ENCODE measurements around the gene CPD.

DNA sequence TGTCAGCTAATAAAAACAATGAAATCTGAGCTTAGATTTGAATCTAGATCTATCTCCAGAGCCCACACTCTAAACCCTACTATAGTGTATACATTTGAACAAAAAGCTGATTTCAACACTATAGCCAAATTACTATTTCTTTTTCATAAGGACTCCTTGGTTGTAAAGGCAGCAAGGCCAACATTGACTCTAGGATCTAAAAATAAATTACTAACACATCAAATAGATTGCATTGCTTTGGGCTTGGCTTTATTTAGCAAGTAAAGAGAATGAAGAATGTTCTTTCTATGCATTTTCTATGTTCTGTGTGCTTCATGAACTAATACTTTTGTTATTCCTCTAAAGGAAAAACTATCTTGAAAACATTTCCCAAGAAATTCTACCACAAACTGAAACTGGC lies 103.8 kb downstream of the CPD start:
- TF ChIP-seq, protein P1, sequence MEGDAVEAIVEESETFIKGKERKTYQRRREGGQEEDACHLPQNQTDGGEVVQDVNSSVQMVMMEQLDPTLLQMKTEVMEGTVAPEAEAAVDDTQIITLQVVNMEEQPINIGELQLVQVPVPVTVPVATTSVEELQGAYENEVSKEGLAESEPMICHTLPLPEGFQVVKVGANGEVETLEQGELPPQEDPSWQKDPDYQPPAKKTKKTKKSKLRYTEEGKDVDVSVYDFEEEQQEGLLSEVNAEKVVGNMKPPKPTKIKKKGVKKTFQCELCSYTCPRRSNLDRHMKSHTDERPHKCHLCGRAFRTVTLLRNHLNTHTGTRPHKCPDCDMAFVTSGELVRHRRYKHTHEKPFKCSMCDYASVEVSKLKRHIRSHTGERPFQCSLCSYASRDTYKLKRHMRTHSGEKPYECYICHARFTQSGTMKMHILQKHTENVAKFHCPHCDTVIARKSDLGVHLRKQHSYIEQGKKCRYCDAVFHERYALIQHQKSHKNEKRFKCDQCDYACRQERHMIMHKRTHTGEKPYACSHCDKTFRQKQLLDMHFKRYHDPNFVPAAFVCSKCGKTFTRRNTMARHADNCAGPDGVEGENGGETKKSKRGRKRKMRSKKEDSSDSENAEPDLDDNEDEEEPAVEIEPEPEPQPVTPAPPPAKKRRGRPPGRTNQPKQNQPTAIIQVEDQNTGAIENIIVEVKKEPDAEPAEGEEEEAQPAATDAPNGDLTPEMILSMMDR (IDR thresholded peaks at IDR 0.05; ENCODE audit: insufficient read depth, low read length, poor library complexity, severe bottlenecking), result no peak
- no peak for TF ChIP-seq EZH2phosphoT487 (conservative IDR thresholded peaks at IDR 0.05; ENCODE audit: low read length)
